Epithelial cell of proximal tubule (primary cell): Measurements from ENCODE around the gene DPAGT1. TPM values are rescaled to one million over a fixed set of nuclear protein-coding genes. Genes with fewer than 3 reads are reported as not detected.

Source experiments
- DNase-seq: peaks from one replicate; pipeline ENCODE4 v3.0.0-alpha.2; 2011; ENCODE audit warnings: low read depth
- H3K4me3 ChIP-seq: 2 replicates; pipeline ENCODE4 v1.5.1; 2011; ENCODE audit warnings: low read depth, mild to moderate bottlenecking, low read length
- total RNA-seq: library from RNA; depleted of rRNA; stranded (reverse); fragments of >200 nt; gene quantifications from 2 replicates; pipeline ENCODE4 v1.2.3, GENCODE V29; 2015
- TF ChIP-seq, protein P1 (sequence below): conservative IDR thresholded peaks from 2 replicates; pipeline ENCODE4 v1.5.1; 2012; ENCODE audit warnings: low read depth, mild to moderate bottlenecking, low read length

The DPAGT1 gene
- total RNA-seq, 1 donor from 2014 or later = 24.8 TPM

DNA sequence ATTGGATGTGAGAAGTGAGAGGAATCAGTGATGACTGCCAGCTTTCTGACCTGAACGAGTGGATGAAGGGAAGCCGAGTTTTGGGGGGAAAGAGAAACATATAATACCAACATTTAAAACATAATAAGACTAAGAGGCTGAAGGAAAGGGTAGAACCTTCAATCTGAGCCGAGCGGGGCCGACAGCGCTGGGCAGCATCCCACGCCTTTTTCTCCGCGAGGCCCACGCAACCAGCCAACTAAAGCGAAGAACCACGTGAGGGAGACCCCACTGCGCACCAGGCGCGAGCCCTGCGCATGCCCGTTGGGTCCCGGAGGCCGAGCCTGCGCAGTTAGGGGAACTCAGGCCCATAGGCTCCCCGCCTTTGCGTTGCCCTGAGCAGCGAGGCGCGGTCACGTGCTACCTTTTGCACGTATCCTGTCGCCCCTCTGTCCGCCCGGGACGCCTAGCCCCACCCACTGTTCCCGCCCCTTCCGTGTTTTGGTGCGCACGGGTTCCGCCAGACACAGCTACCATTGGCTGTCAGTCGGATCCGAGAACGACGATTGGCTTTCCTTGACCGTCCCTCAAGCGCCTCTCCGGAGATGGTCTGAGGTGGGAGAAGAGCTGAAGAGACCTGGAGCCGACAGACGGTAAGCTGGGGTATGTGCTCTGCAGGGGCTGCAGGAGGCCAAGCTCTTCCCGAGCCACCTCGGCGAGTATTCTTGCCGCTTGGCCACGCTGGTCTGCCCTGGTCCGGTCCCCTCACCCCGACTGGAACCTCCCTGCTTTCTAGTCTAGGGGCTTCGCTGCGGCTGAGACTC is 19.6 kb upstream of the DPAGT1 start, which contains the start of gene HINFP:
TSS of gene HINFP (plus strand) at position 573 of the 803 bp plus-strand sequence. CDS start 5,365 bp downstream, outside the sequence.
- DNase-seq = peak; percentile 71
- TF ChIP-seq, protein P1, sequence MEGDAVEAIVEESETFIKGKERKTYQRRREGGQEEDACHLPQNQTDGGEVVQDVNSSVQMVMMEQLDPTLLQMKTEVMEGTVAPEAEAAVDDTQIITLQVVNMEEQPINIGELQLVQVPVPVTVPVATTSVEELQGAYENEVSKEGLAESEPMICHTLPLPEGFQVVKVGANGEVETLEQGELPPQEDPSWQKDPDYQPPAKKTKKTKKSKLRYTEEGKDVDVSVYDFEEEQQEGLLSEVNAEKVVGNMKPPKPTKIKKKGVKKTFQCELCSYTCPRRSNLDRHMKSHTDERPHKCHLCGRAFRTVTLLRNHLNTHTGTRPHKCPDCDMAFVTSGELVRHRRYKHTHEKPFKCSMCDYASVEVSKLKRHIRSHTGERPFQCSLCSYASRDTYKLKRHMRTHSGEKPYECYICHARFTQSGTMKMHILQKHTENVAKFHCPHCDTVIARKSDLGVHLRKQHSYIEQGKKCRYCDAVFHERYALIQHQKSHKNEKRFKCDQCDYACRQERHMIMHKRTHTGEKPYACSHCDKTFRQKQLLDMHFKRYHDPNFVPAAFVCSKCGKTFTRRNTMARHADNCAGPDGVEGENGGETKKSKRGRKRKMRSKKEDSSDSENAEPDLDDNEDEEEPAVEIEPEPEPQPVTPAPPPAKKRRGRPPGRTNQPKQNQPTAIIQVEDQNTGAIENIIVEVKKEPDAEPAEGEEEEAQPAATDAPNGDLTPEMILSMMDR = no peak
- peak within 1 kb of the TSS; percentile 88 for H3K4me3 ChIP-seq

GRCh38 chr11:119120639-119121007 is 19.0 kb upstream of the DPAGT1 start:
- peak overlapping the region; percentile 88 for H3K4me3 ChIP-seq
- TF ChIP-seq, protein P1 = no peak
- no peak for DNase-seq

GRCh38 chr11:119118946-119119345 is 17.3 kb upstream of the DPAGT1 start:
- no peak for DNase-seq
- TF ChIP-seq, protein P1 = no peak
- no peak overlapping the region for H3K4me3 ChIP-seq

- no peak for DNase-seq
- TF ChIP-seq, protein P1 = no peak
- no peak overlapping the region for H3K4me3 ChIP-seq
These were observed 16.6 kb upstream of the DPAGT1 start for GRCh38 chr11:119118227-119118626.

DNA sequence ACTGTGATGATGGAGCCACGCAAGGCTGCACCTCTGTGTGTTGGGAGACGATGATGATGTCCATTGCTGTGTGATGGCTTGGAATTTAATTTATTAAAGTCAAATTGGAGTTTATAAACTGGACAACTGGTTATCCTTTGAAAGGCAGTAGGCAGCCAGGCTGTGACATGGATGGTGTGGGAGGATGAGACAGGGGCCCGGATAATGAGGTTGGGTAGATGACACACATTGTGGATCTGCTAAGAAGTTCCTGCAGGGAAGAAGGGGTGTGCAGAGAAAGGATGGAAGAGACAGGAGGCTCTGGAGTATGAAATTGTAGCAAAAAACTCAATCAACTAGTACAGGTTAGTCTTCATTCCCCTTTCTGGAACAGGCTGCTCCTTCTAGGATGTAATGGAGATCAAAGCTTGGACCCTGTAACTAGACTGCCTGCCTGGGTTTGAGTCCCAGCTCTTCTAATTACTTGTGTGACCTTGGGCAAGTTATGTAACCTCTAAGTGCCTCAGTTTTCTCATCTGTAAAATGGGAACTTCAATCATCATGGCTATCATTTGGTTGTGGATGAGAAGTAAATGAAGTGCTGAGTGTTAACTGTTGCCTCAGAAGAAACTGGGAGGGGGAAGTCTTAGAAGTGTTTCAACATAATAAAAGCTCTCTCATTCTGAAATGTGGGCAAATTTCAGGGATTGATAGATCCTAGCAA is 15.5 kb upstream of the DPAGT1 start:
- DNase-seq = no peak
- no peak overlapping the region for H3K4me3 ChIP-seq
- TF ChIP-seq, protein P1 = no peak

- TF ChIP-seq, protein P1 = no peak
- no peak for DNase-seq
- no peak overlapping the region for H3K4me3 ChIP-seq
These were observed 14.9 kb upstream of the DPAGT1 start for GRCh38 chr11:119116601-119117000.
